Epidermal melanocyte (primary cell): ENCODE measurements around the gene ELF4.
"Not testable (repeated sequence)": the region's sequence is repeated elsewhere in the genome, so short reads cannot be mapped to it uniquely, and the experiment has no call there.

Experiments
- DNase-seq: peaks from one replicate; pipeline ENCODE4 v3.0.0; 2011; ENCODE audit warnings: low spot score; ENCODE audit not compliant: insufficient read length

The ELF4 gene

GRCh38 chrX:130115119-130115885, 5.0 kb upstream of the ELF4 start:
- not testable (repeated sequence) for DNase-seq

DNA sequence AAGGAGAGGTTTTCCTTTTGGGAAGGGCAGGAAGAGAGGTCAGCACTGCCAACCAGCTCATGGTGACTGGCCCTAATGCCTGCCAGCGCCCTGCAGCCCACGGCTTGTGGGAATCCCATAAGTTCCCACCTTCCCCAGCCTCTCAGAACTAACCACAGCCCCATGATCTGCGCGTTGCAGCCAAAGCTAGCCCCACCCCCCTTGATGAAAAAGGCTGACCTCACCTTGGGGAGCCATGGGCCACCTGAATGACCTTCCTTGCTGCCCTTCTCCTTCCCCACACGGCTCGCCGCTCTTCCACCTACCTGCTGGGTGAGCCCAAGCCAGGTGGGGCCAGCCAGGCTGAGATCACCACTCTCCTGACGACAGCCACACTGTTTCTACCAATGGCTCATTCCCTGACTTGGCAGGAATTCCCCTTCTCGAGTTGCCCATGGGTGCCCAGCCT, 3.9 kb upstream of the ELF4 start:
- no peak for DNase-seq

GRCh38 chrX:130111220-130112154, 1.2 kb upstream of the ELF4 start:
- DNase-seq = no peak

- DNase-seq = no peak
These were observed 593 bp downstream of the ELF4 start for GRCh38 chrX:130109429-130110378.

- no peak for DNase-seq
These were observed 1.5 kb downstream of the ELF4 start for GRCh38 chrX:130108647-130109428.

DNA sequence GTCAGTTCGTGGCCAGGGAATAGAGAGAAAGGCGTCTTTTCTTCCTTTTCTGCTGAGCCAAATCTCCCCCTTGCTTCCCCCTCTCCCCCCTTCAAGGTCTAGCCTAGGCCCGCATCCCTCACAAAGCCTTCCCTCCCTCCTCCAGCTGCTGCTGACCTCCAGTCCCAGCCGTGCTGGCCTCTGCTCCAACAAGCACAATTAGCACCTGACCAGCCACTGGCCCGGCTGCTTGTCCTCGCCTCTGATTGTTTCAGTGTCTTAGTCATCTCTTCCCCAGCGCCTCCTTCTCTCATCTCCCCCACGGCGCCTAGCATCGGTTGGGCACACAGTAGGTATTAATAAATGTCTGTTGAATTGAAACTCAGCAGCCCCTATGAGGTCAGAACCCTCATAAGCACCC, 4.2 kb downstream of the ELF4 start:
- DNase-seq = no peak

GRCh38 chrX:130105244-130105643, 5.1 kb downstream of the ELF4 start:
- DNase-seq = no peak

DNA sequence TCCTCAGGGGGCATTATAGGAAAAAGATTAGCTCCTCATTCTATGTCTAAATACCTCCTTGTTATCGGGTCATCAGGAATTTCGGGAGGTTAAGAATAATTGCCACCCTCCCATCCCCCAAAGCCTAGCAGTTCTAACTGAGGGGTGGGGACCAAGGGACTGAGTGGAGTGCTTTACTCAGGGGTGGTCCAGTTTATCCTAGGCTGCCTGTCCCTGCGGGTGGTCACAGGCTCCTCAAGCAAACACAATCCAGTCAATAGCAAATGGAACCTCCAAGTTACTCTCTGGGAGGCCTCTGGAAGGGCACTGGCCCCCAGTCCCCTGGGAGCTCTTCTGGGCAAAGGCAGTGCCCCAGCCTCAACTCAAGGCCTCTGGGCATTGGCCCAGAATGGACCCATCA, 6.7 kb downstream of the ELF4 start:
- DNase-seq = no peak

- no peak for DNase-seq
These were observed 10.1 kb downstream of the ELF4 start for GRCh38 chrX:130100180-130100579.

DNA sequence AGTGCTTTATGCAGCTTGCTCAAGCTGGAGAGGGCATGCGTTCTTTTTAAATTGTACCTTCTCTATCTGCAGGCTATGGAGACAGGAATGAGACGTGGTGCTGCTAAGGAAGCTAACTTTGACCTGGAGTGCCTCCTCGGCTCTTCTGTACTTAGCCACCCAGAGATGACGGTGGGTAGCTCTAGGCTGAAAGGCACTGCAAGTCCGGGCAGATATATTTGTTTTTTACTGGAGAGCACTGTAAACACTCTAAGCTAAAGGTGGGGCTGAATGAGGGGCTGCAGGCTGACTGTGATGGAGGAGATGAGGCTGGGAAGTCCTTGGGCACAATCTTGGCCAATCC, 12.1 kb downstream of the ELF4 start:
- DNase-seq = no peak

DNA sequence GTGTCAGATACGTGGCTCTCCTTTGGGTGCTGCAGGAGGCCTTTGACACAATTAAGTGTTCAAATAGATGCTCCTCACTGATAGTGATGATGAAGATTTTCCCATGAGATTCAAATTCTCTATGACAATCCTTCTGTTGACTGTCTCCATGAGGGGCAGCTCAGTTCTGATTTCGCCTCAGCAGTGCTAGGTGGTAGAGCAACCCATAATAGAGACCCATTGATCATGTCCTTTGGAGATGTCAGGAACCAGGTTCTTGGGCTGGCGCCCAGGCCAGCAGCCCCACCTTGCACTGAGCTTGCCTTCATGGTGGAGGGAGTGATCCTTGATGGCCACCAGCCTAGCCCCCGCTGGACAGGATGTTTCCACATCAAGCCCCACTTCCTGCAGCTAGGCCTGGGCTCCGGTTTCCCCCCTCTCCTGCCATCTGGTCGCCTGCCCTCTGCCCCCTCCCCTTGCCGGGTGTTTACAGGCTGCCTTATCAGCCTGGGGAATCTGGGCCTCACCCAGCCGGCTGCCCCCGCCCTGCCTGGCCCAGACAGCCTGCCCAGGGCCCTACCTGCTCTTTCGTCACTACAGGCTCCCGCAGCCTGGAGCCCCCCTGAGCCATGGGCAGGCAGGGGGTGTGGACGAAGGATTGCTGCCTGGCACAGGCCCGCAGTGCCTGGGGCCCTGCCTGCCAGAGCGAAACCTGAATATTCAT, 12.6 kb downstream of the ELF4 start:
- no peak for DNase-seq

GRCh38 chrX:130095249-130096030, 14.9 kb downstream of the ELF4 start:
- DNase-seq = no peak

DNA sequence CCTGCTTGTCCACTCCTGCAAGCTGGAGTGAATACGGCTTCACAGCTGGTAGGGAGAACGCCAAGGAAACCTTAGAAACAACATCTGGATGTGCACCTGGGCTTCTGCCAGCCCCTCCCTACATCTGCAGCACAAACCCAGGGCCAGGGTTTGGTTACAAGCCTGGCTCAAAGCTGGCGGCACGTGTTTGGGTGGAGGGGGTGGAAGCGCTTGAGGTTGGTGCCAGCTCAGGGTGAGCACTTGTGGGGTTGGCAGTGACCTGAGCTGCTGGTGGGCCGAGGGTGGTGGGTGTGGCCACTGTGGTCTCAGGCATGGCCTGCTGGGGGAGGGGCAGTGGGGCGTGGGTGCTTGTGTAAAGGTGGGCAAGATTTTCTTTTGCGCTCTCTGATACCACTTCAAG, 15.6 kb downstream of the ELF4 start:
- no peak for DNase-seq

DNA sequence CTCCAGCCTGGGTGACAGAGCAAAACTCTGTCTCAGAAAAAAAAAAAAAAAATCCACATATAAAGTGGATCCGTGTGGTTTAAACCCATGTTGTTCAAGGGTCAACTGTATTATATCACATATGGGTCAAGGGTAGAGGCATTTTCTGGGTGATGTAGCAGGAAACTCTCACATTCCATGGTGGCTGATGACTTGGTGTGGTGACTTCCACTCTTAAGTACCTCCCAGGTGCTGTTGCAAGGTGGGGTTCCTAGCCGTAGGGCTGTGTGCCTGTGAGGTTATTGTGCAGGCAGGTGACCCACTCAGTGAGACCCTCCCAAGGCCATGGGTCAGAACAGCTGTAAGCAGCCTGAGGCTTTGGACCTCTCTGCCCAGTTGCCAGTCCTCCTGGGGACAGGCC, 17.0 kb downstream of the ELF4 start:
- DNase-seq = no peak

DNA sequence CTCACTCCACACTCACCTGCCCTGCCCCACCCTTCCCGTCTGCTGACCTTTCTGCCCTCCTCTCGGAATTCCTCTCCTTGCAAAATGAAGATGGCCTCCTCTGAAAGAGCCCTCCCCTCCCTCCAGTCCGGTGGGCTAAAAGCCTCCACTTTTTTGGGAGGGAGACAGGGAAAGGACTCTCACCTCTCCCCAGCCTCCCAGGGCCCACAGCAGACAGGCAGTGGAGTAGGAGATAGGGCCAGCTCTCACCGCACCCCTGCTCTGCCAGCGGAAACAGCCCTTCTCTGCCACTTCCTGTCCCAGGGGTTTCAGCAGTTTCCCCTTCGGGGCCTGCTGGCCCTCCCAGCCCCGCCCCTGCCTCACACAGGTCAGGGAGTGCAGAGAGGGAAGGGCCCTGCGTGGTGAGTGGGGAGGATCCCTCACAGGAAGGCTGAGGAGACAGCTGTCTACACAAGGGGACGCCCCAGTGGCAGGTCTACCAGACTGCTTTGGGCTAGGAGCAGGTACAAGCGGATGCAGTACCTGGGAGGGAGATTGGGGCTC, 18.2 kb downstream of the ELF4 start:
- DNase-seq = no peak

- no peak for DNase-seq
These were observed 19.9 kb downstream of the ELF4 start for GRCh38 chrX:130090364-130090763.

DNA sequence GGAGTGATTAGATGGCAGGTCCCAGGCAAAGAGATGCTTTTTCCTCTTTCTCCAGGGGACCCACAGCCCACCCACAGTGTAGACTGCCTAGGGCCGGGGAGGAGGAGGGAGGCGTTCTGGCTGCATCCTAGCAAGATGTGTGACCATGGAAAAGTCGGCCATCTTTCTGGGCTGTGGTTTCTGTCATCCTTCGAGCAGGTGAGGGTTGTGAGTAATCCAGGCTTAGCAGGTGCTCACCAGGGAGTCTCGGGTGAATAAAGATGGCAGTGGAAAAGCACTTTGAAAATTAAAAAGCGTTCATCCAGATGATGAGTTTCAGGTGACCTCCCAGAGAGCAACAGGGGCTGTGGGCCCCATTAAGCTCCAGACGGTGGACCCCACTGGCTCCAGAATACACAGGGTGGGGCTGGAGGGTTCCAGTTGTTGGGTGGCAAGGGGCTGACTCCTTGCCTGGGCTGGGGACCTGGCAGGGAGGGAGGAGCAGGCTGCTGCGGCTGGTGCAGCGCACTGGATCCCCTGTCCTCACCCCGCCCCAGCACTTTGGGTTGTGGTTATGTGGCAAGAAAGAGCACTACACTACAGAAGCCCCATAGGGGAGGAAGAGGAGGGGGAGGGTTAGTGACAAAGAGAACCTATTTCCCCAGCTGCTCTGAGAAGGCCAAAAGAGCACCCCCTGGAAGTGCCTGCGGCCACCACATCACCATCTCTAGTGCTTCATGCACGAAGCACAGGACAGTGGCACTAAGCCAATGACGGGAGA, 23.7 kb downstream of the ELF4 start:
- no peak for DNase-seq
